ENCODE data around the gene CITED2.
"Not testable (repeated sequence)": the region's sequence is repeated elsewhere in the genome, so short reads cannot be mapped to it uniquely, and the experiment has no call there.

CITED2 gene

GRCh38 chr6:139374357-139375225 is at the start of gene CITED2:
CITED2 (minus strand) TSS chr6:139374648; CDS start chr6:139373944, 704 bp downstream.
- DNase-seq, result peak; percentile 96 to 98 (median 97)

- DNase-seq, result peak; percentile 14 to 57 (median 56)
Measured at GRCh38 chr6:139423037-139423703, 48.7 kb upstream of the CITED2 start.

GRCh38 chr6:139422105-139423036 is 47.9 kb upstream of the CITED2 start:
- DNase-seq, result peak; percentile 7 to 34 (median 32)

GRCh38 chr6:139418481-139419132 is 44.2 kb upstream of the CITED2 start:
- no peak for DNase-seq

- no peak for DNase-seq
Measured at GRCh38 chr6:139416146-139416545, 41.7 kb upstream of the CITED2 start.

GRCh38 chr6:139415365-139415764 is 40.9 kb upstream of the CITED2 start:
- DNase-seq, result no peak

GRCh38 chr6:139412103-139412502 is 37.7 kb upstream of the CITED2 start:
- not testable (repeated sequence) for DNase-seq

GRCh38 chr6:139409026-139409425 is 34.6 kb upstream of the CITED2 start:
- no peak for DNase-seq

GRCh38 chr6:139407718-139408222 is 33.3 kb upstream of the CITED2 start:
- no peak for DNase-seq

GRCh38 chr6:139406577-139407343 is 32.3 kb upstream of the CITED2 start:
- DNase-seq, result no peak

- DNase-seq, result peak; percentile 62 to 72 (median 66)
Measured at GRCh38 chr6:139402876-139403386, 28.5 kb upstream of the CITED2 start.

GRCh38 chr6:139398658-139399057 is 24.2 kb upstream of the CITED2 start:
- no peak for DNase-seq

GRCh38 chr6:139395891-139396301 is 21.4 kb upstream of the CITED2 start:
- DNase-seq, result peak in 2 of 3 donors; percentile 31 to 36

- DNase-seq, result no peak
Measured at GRCh38 chr6:139395371-139395770, 20.9 kb upstream of the CITED2 start.

GRCh38 chr6:139394027-139394649 is 19.7 kb upstream of the CITED2 start:
- no peak for DNase-seq

GRCh38 chr6:139392794-139393193 is 18.3 kb upstream of the CITED2 start:
- DNase-seq, result peak; percentile 35 to 64 (median 55)

GRCh38 chr6:139391709-139392108 is 17.3 kb upstream of the CITED2 start:
- no peak for DNase-seq

GRCh38 chr6:139390447-139390846 is 16.0 kb upstream of the CITED2 start:
- DNase-seq, result no peak

GRCh38 chr6:139388384-139388783 is 13.9 kb upstream of the CITED2 start:
- no peak for DNase-seq

GRCh38 chr6:139386404-139386803 is 12.0 kb upstream of the CITED2 start:
- DNase-seq, result no peak

Measured in suppressor macrophage treated with lipopolysaccharide for 1 hour (primary cell).